Loucy (cell line): ENCODE results near the gene SDK2.

Source experiments
- H2AFZ ChIP-seq: fragments of 200-600 bp; sonication (generic); 2 replicates; pipeline ENCODE4 v1.6.0; 2016; ENCODE audit warnings: antibody characterized with exemption, mild to moderate bottlenecking, low read length, moderate library complexity
- H3F3A ChIP-seq: fragments of 200-600 bp; 2 replicates; pipeline ENCODE4 v1.6.0; 2016; ENCODE audit warnings: antibody characterized with exemption, low read depth, mild to moderate bottlenecking
- H3K27me3 ChIP-seq: fragments of 200-600 bp; sonication (generic); 2 replicates; pipeline ENCODE4 v1.6.1; 2014; ENCODE audit warnings: low read length, mild to moderate bottlenecking; ENCODE audit not compliant: insufficient read depth, poor library complexity, severe bottlenecking
- H3K36me3 ChIP-seq: fragments of 200-600 bp; sonication (generic); 2 replicates; pipeline ENCODE4 v1.6.1; 2016; ENCODE audit warnings: low read length; ENCODE audit not compliant: insufficient read depth
- H3K4me1 ChIP-seq: fragments of 200-600 bp; sonication (generic); 2 replicates; pipeline ENCODE4 v1.5.1; 2014; ENCODE audit warnings: low read length, mild to moderate bottlenecking; ENCODE audit not compliant: insufficient read depth, poor library complexity, severe bottlenecking
- H3K4me2 ChIP-seq: fragments of 200-600 bp; sonication (generic); 2 replicates; pipeline ENCODE4 v1.6.0; 2014; ENCODE audit warnings: antibody characterized with exemption, low read length, low read depth, mild to moderate bottlenecking; ENCODE audit not compliant: poor library complexity, severe bottlenecking
- H3K4me3 ChIP-seq: fragments of 200-600 bp; sonication (generic); 2 replicates; pipeline ENCODE4 v1.5.1; 2014; ENCODE audit warnings: low read length, mild to moderate bottlenecking, mixed read lengths; ENCODE audit not compliant: poor library complexity, severe bottlenecking
- H3K79me2 ChIP-seq: fragments of 200-600 bp; sonication (generic); 2 replicates; pipeline ENCODE4 v1.6.1; 2014; ENCODE audit warnings: low read length; ENCODE audit not compliant: insufficient read depth
- H3K9ac ChIP-seq: fragments of 200-600 bp; sonication (generic); 2 replicates; pipeline ENCODE4 v1.6.0; 2014; ENCODE audit warnings: mild to moderate bottlenecking, low read depth, low read length, moderate library complexity; ENCODE audit not compliant: poor library complexity, severe bottlenecking
- H3K9me2 ChIP-seq: fragments of 200-600 bp; sonication (generic); replicated peaks from 2 replicates; pipeline ENCODE4 v1.6.1; 2016; ENCODE audit warnings: low read depth, low read length, mixed read lengths
- H3K9me3 ChIP-seq: fragments of 200-600 bp; sonication (generic); 2 replicates; pipeline ENCODE4 v1.6.1; 2014; ENCODE audit warnings: mild to moderate bottlenecking, antibody characterized with exemption, low read length, low read depth; ENCODE audit not compliant: insufficient read depth
- H4K20me1 ChIP-seq: fragments of 200-600 bp; sonication (generic); 2 replicates; pipeline ENCODE4 v1.6.0; 2014; ENCODE audit warnings: antibody characterized with exemption, low read length, mild to moderate bottlenecking; ENCODE audit not compliant: insufficient read depth, poor library complexity, severe bottlenecking
- EZH2phosphoT487 ChIP-seq: fragments of 200-600 bp; IDR thresholded peaks from 2 replicates; pipeline ENCODE4 v1.6.1; 2018; ENCODE audit warnings: antibody characterized with exemption, mild to moderate bottlenecking, moderate library complexity, borderline replicate concordance
- TF ChIP-seq, protein P1 (sequence below): fragments of 200-600 bp; sonication (generic); conservative IDR thresholded peaks from 2 replicates; pipeline ENCODE4 v1.5.1; 2014; ENCODE audit warnings: mild to moderate bottlenecking, antibody characterized with exemption, low read length

SDK2 gene

DNA sequence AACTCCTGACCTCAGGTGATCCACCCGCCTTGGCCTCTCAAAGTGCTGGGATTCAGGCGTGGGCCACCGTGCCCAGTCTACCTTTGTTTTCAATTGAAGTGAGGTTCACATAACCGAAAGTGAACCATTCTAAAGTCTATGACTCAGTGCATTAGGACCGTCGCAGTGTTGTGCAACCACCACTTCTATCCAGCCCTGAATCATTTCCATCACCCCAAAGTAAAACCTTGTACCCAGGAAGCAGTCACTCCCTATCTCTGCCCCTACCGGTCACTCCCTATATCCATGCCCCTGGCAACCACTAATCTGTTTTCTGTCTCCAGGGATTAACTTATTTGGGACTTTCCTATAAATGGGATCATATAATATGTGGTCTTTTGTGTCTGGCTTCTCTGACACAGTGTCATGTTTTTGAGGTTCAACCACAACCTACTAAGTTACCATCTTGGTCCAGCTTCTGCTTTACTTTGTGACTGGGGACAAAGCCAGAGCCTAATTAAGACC, 304.1 kb downstream of the SDK2 start:
- TF ChIP-seq, protein P1, sequence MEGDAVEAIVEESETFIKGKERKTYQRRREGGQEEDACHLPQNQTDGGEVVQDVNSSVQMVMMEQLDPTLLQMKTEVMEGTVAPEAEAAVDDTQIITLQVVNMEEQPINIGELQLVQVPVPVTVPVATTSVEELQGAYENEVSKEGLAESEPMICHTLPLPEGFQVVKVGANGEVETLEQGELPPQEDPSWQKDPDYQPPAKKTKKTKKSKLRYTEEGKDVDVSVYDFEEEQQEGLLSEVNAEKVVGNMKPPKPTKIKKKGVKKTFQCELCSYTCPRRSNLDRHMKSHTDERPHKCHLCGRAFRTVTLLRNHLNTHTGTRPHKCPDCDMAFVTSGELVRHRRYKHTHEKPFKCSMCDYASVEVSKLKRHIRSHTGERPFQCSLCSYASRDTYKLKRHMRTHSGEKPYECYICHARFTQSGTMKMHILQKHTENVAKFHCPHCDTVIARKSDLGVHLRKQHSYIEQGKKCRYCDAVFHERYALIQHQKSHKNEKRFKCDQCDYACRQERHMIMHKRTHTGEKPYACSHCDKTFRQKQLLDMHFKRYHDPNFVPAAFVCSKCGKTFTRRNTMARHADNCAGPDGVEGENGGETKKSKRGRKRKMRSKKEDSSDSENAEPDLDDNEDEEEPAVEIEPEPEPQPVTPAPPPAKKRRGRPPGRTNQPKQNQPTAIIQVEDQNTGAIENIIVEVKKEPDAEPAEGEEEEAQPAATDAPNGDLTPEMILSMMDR, result no peak
- no peak for TF ChIP-seq EZH2phosphoT487
- H3K36me3 ChIP-seq, result no peaks in the 10 kb centered on the region; the same call in 1 of the 2 replicates
- H3K4me2 ChIP-seq, result no peak overlapping the region
- no peak overlapping the region for H3K4me3 ChIP-seq
- H3K4me1 ChIP-seq, result no peaks in the 10 kb centered on the region
- H3K9me2 ChIP-seq, result no peaks in the 10 kb centered on the region
- no peaks in the 10 kb centered on the region for H3K27me3 ChIP-seq
- H3K9ac ChIP-seq, result no peak overlapping the region
- no peak overlapping the region for H2AFZ ChIP-seq
- no peaks in the 10 kb centered on the region for H3K79me2 ChIP-seq
- H3K9me3 ChIP-seq, result no peaks in the 10 kb centered on the region
- H3F3A ChIP-seq, result no peaks in the 10 kb centered on the region
- no peaks in the 10 kb centered on the region for H4K20me1 ChIP-seq

DNA sequence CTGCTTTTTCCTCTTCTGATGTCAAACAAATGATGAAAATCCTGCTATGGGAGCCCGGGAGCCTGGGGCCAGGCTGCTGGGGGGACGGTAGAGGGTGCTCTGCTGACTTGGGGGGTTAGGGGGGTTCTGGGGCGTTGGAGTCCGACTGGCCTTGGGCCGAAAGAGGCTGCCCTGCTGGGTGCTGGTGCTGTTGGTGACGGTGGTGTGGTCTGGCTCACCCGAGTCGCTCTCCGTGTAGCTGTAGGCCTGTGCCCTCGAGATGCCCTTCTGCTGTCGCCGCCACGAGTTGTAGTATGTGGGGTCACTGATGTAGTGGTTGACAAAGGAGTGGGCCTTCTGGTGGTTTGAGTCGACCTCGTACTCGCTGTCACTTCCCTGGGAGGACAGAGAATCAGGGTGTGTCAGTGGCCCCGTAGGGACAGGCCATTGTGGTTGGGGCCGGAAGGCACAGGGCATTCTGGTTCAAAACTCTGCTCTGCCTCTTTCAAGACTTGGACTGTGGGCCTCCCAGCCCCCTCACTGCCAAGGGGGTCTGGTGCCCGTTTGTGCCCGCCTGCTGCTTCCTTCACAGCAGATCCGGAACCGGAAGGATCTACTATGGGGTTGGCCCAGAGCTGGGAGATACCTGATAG, 305.6 kb downstream of the SDK2 start:
- H3K36me3 ChIP-seq, result no peaks in the 10 kb centered on the region; the same call in 1 of the 2 replicates
- no peaks in the 10 kb centered on the region for H3K27me3 ChIP-seq
- no peaks in the 10 kb centered on the region for H3F3A ChIP-seq
- H2AFZ ChIP-seq, result no peak overlapping the region
- H3K4me2 ChIP-seq, result no peak overlapping the region
- TF ChIP-seq, protein P1, result no peak
- TF ChIP-seq EZH2phosphoT487, result no peak
- H3K79me2 ChIP-seq, result no peaks in the 10 kb centered on the region
- no peaks in the 10 kb centered on the region for H3K9me3 ChIP-seq
- H3K4me1 ChIP-seq, result no peaks in the 10 kb centered on the region
- H3K9me2 ChIP-seq, result no peaks in the 10 kb centered on the region
- no peak overlapping the region for H3K9ac ChIP-seq
- H3K4me3 ChIP-seq, result no peak overlapping the region
- H4K20me1 ChIP-seq, result no peaks in the 10 kb centered on the region

DNA sequence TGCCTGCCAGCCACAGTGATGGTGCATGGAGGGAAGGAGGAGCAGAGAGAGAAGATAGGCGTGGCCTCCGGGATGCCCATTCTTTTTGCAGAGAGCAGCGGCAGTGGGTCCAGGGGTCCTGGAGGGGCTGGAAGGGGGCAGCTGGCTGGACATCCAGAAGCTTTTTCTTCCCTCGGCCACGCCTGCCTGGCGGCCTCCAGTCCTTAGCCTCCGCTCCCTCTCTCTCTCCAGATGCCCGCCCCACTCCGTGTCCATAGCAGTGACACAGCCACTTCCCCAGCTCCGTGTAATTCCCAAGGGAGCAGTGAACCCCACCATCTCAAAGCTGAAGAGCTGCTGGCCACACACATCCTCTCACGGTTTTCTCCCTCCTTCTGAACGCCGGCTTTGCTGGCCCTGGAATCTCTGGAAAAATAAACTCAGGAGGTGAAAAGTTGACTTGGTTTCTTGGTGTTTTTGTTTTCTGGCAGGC, 306.2 kb downstream of the SDK2 start:
- no peaks in the 10 kb centered on the region; the same call in 1 of the 2 replicates for H3K36me3 ChIP-seq
- no peaks in the 10 kb centered on the region for H3K9me3 ChIP-seq
- no peak overlapping the region for H3K9ac ChIP-seq
- TF ChIP-seq EZH2phosphoT487, result no peak
- H3K9me2 ChIP-seq, result no peaks in the 10 kb centered on the region
- no peak overlapping the region for H3K4me3 ChIP-seq
- H3K79me2 ChIP-seq, result no peaks in the 10 kb centered on the region
- H3K27me3 ChIP-seq, result no peaks in the 10 kb centered on the region
- no peak overlapping the region for H3K4me2 ChIP-seq
- H4K20me1 ChIP-seq, result no peaks in the 10 kb centered on the region
- H2AFZ ChIP-seq, result no peak overlapping the region
- H3K4me1 ChIP-seq, result no peaks in the 10 kb centered on the region
- no peaks in the 10 kb centered on the region for H3F3A ChIP-seq

DNA sequence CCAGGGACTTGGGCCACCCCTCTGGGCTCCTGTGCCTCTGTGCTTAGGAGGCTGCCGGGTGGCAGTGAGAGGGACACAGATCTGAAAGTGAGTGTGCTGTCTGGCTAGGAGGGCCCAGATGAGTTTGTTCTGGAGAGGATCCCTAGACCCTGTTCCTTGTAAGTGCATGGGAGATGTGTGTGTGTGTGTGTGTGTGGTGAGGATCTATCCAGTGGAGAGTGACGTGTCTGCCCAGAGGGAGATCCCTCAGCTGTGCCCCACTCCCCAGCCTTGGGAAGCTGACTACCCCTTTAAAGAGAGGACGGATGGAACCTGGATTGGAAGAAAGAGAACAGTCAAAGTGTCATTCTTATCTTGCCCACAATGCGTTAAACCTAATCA, 306.9 kb downstream of the SDK2 start:
- H3K27me3 ChIP-seq, result no peaks in the 10 kb centered on the region
- H3K9me3 ChIP-seq, result no peaks in the 10 kb centered on the region
- H3K4me3 ChIP-seq, result no peak overlapping the region
- H3K79me2 ChIP-seq, result no peaks in the 10 kb centered on the region
- no peak overlapping the region for H3K9ac ChIP-seq
- no peaks in the 10 kb centered on the region for H3K9me2 ChIP-seq
- TF ChIP-seq, protein P1, result no peak
- TF ChIP-seq EZH2phosphoT487, result no peak
- no peak overlapping the region for H3K4me2 ChIP-seq
- no peaks in the 10 kb centered on the region for H4K20me1 ChIP-seq
- H3K4me1 ChIP-seq, result no peaks in the 10 kb centered on the region
- no peaks in the 10 kb centered on the region; the same call in 1 of the 2 replicates for H3K36me3 ChIP-seq
- no peak overlapping the region for H2AFZ ChIP-seq
- no peaks in the 10 kb centered on the region for H3F3A ChIP-seq
